ENCODE results near the gene ITGA4. TPM values are rescaled to one million over a fixed set of nuclear protein-coding genes. Genes with fewer than 3 reads are reported as not detected.

The ITGA4 gene
- total RNA-seq, 1 donor from 2014 or later = 6.9 TPM

GRCh38 chr2:181457741-181458425, 697 bp downstream of the ITGA4 start:
- no peak for FAIRE-seq
- DNase-seq (ENCODE audit: low spot score in 2 of 2) = peak in 1 of 2 donors; percentile 16

- FAIRE-seq (no peak), DNase-seq (ENCODE audit: low spot score in 2 of 2) (no peak)
Measured at GRCh38 chr2:181458871-181459270, 1.7 kb downstream of the ITGA4 start.

GRCh38 chr2:181459621-181460021, 2.4 kb downstream of the ITGA4 start:
- FAIRE-seq (no peak), DNase-seq (ENCODE audit: low spot score in 2 of 2) (no peak)

GRCh38 chr2:181461056-181461997, 4.1 kb downstream of the ITGA4 start:
- DNase-seq (ENCODE audit: low spot score in 2 of 2) = no peak
- no peak for FAIRE-seq

- FAIRE-seq (no peak), DNase-seq (ENCODE audit: low spot score in 2 of 2) (no peak)
Measured at GRCh38 chr2:181462033-181462432, 4.8 kb downstream of the ITGA4 start.

GRCh38 chr2:181463588-181463987, 6.4 kb downstream of the ITGA4 start:
- no peak for DNase-seq (ENCODE audit: low spot score in 2 of 2)
- FAIRE-seq = no peak

GRCh38 chr2:181464966-181465365, 7.8 kb downstream of the ITGA4 start:
- DNase-seq (ENCODE audit: low spot score in 2 of 2) (no peak), FAIRE-seq (no peak)

GRCh38 chr2:181465676-181466375, 8.6 kb downstream of the ITGA4 start:
- no peak for DNase-seq (ENCODE audit: low spot score in 2 of 2)
- no peak for FAIRE-seq

GRCh38 chr2:181466661-181467576, 9.7 kb downstream of the ITGA4 start:
- no peak for DNase-seq (ENCODE audit: low spot score in 2 of 2)
- peak; percentile 24 for FAIRE-seq

GRCh38 chr2:181467966-181468707, 11.0 kb downstream of the ITGA4 start:
- DNase-seq (ENCODE audit: low spot score in 2 of 2) (no peak), FAIRE-seq (no peak)

GRCh38 chr2:181468811-181469210, 11.6 kb downstream of the ITGA4 start:
- FAIRE-seq (no peak), DNase-seq (ENCODE audit: low spot score in 2 of 2) (no peak)

GRCh38 chr2:181471226-181471625, 14.0 kb downstream of the ITGA4 start:
- FAIRE-seq = no peak
- DNase-seq (ENCODE audit: low spot score in 2 of 2) = no peak

- no peak for FAIRE-seq
Measured at GRCh38 chr2:181471783-181472182, 14.6 kb downstream of the ITGA4 start.

GRCh38 chr2:181472990-181473389, 15.8 kb downstream of the ITGA4 start:
- DNase-seq (ENCODE audit: low spot score in 2 of 2) = no peak

More at GRCh38 chr2:181471783-181472182, 14.6 kb downstream of the ITGA4 start:
- DNase-seq (ENCODE audit: low spot score in 2 of 2) = no peak

GRCh38 chr2:181474222-181474881, 17.2 kb downstream of the ITGA4 start:
- FAIRE-seq (no peak), DNase-seq (ENCODE audit: low spot score in 2 of 2) (no peak)

More at GRCh38 chr2:181472990-181473389, 15.8 kb downstream of the ITGA4 start:
- FAIRE-seq = no peak

- FAIRE-seq = no peak
- DNase-seq (ENCODE audit: low spot score in 2 of 2) = no peak
Measured at GRCh38 chr2:181483211-181483610, 26.0 kb downstream of the ITGA4 start.

- DNase-seq (ENCODE audit: low spot score in 2 of 2) (no peak), FAIRE-seq (no peak)
Measured at GRCh38 chr2:181483876-181484275, 26.7 kb downstream of the ITGA4 start.

GRCh38 chr2:181484851-181485637, 27.9 kb downstream of the ITGA4 start:
- FAIRE-seq = no peak
- DNase-seq (ENCODE audit: low spot score in 2 of 2) = no peak
